Panc1 (cell line): ENCODE results near the gene NFKB2.
A peak's percentile ranks its signal among the peaks of the same experiment; 100 is the strongest.

ENCODE experiments used
- CTCF ChIP-seq: fragments of 450-650 bp; IDR thresholded peaks from 2 replicates; pipeline ENCODE4 v1.5.1; 2017; ENCODE audit warnings: mild to moderate bottlenecking
- POLR2AphosphoS5 ChIP-seq: IDR thresholded peaks from 2 replicates; pipeline ENCODE4 v1.6.1; 2012; ENCODE audit warnings: mild to moderate bottlenecking, low read depth, low read length, moderate library complexity
- TCF7L2 ChIP-seq: IDR thresholded peaks from 2 replicates; pipeline ENCODE4 v1.6.1; 2011; ENCODE audit warnings: mild to moderate bottlenecking, low read depth, low read length, inconsistent platforms
- TF ChIP-seq, protein P1 (sequence below), 2 experiments: IDR thresholded peaks; 2 replicates each; pipeline ENCODE4 v1.6.1; 2011 to 2012; ENCODE audit warnings: low read depth in 2 of 2, control low read depth in 1 of 2, low read length in 1 of 2, mild to moderate bottlenecking in 1 of 2, moderate library complexity in 1 of 2; ENCODE audit not compliant: insufficient read depth in 1 of 2

- TF ChIP-seq CTCF (no peak), POLR2AphosphoS5 (peak; percentile 92), TCF7L2 (peak; percentile 100)
- TF ChIP-seq, protein P1, sequence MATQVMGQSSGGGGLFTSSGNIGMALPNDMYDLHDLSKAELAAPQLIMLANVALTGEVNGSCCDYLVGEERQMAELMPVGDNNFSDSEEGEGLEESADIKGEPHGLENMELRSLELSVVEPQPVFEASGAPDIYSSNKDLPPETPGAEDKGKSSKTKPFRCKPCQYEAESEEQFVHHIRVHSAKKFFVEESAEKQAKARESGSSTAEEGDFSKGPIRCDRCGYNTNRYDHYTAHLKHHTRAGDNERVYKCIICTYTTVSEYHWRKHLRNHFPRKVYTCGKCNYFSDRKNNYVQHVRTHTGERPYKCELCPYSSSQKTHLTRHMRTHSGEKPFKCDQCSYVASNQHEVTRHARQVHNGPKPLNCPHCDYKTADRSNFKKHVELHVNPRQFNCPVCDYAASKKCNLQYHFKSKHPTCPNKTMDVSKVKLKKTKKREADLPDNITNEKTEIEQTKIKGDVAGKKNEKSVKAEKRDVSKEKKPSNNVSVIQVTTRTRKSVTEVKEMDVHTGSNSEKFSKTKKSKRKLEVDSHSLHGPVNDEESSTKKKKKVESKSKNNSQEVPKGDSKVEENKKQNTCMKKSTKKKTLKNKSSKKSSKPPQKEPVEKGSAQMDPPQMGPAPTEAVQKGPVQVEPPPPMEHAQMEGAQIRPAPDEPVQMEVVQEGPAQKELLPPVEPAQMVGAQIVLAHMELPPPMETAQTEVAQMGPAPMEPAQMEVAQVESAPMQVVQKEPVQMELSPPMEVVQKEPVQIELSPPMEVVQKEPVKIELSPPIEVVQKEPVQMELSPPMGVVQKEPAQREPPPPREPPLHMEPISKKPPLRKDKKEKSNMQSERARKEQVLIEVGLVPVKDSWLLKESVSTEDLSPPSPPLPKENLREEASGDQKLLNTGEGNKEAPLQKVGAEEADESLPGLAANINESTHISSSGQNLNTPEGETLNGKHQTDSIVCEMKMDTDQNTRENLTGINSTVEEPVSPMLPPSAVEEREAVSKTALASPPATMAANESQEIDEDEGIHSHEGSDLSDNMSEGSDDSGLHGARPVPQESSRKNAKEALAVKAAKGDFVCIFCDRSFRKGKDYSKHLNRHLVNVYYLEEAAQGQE (IDR thresholded peaks at IDR 0.05; ENCODE audit: insufficient read depth in 1 of 2, low read depth in 2 of 2, low read length in 1 of 2): peak in 1 of 2 experiments; percentile 68; a peak in 1 of 4 replicates
Measured at GRCh38 chr10:102432162-102432950, 36.9 kb downstream of the NFKB2 start, which contains the start of gene CUEDC2.
